GM13976 (cell line): ENCODE data around the gene MOV10L1.

ENCODE experiments used
- DNase-seq: peaks from one replicate; pipeline ENCODE4 v3.0.0; 2012; ENCODE audit warnings: low spot score
- CTCF ChIP-seq: IDR thresholded peaks from 2 replicates; pipeline ENCODE4 v1.5.1; 2012; ENCODE audit warnings: borderline replicate concordance, mild to moderate bottlenecking; ENCODE audit not compliant: insufficient read depth; ENCODE audit errors: extremely low read depth, missing control alignments, control extremely low read depth
- in situ Hi-C: fragments of 300-500 bp; cut with MboI; formaldehyde crosslinking; loops from one replicate; pipeline ENCODE4 v1.12.0; 2022; ENCODE audit warnings: low sequenced_read_pairs, mixed read lengths, inconsistent platforms; ENCODE audit not compliant: unreplicated experiment

Gene MOV10L1

GRCh38 chr22:50067244-50067643 lies 22.6 kb upstream of the MOV10L1 start:
- in situ Hi-C loops = no loop called here
- no peak for DNase-seq
- TF ChIP-seq CTCF = no peak

GRCh38 chr22:50068096-50068495 lies 21.7 kb upstream of the MOV10L1 start:
- no peak for DNase-seq
- TF ChIP-seq CTCF = no peak
- in situ Hi-C loops = no loop called here

GRCh38 chr22:50070366-50070765 lies 19.4 kb upstream of the MOV10L1 start:
- DNase-seq = no peak
- in situ Hi-C loops = no loop called here
- no peak for TF ChIP-seq CTCF

GRCh38 chr22:50071432-50072166 lies 18.2 kb upstream of the MOV10L1 start:
- in situ Hi-C loops = no loop called here
- no peak for DNase-seq
- TF ChIP-seq CTCF = no peak

- TF ChIP-seq CTCF = no peak
- no peak for DNase-seq
- in situ Hi-C loops = no loop called here
Measured at GRCh38 chr22:50072167-50072555, 17.6 kb upstream of the MOV10L1 start.

GRCh38 chr22:50072714-50073538 lies 16.9 kb upstream of the MOV10L1 start:
- no peak for DNase-seq
- in situ Hi-C loops = no loop called here
- TF ChIP-seq CTCF = no peak

GRCh38 chr22:50074056-50074455 lies 15.8 kb upstream of the MOV10L1 start:
- no peak for DNase-seq

More at GRCh38 chr22:50074056-50074455, 15.8 kb upstream of the MOV10L1 start:
- TF ChIP-seq CTCF = no peak
- in situ Hi-C loops = no loop called here
